Activated B cell treated with CpG ODN at 0.5 μM for 24 hours (primary cell): ENCODE data around the gene LLGL2. TPM values are rescaled to one million over a fixed set of nuclear protein-coding genes. Genes with fewer than 3 reads are reported as not detected.

Experiments used
- ATAC-seq: fragments of 200-7000 bp; cut with Tn5 transposase; one replicate; pipeline ENCODE4 v1.10.0; 2021; ENCODE audit warnings: low read depth, mild to moderate bottlenecking, moderate library complexity
- CTCF ChIA-PET: fragments of 350-600 bp; sonication (Branson Sonifier 250); formaldehyde crosslinking; loops from one replicate; lab custom pipeline; 2021; ENCODE audit warnings: antibody characterized with exemption; lab: Charles Lee
- POLR2A ChIA-PET: fragments of 350-600 bp; sonication (Branson Sonifier 250); formaldehyde crosslinking; loops from one replicate; lab custom pipeline; 2021; ENCODE audit warnings: antibody characterized with exemption; lab: Charles Lee
- DNase-seq: peaks from one replicate; pipeline ENCODE4 v3.0.0; 2022
- H3K27ac Mint-ChIP-seq: one replicate; pipeline ENCODE4 v1.8.0; 2020; ENCODE audit warnings: mixed read lengths
- H3K27me3 Mint-ChIP-seq: one replicate; pipeline ENCODE4 v1.8.0; 2021; ENCODE audit warnings: mixed read lengths
- H3K36me3 Mint-ChIP-seq: one replicate; pipeline ENCODE4 v1.8.0; 2021; ENCODE audit warnings: low read depth, mixed read lengths
- H3K4me1 Mint-ChIP-seq: one replicate; pipeline ENCODE4 v1.8.0; 2021; ENCODE audit warnings: mixed read lengths
- H3K4me3 Mint-ChIP-seq: one replicate; pipeline ENCODE4 v1.8.0; 2020; ENCODE audit warnings: mild to moderate bottlenecking, mixed read lengths
- H3K9me3 Mint-ChIP-seq: one replicate; pipeline ENCODE4 v1.8.0; 2020; ENCODE audit warnings: mixed read lengths
- CTCF ChIP-seq: fragments of 200-600 bp; IDR thresholded peaks from one replicate; pipeline ENCODE4 v1.8.0; 2022; ENCODE audit warnings: antibody characterized with exemption, mild to moderate bottlenecking
- intact Hi-C: fragments of 100-400 bp; cut with micrococcal nuclease; formaldehyde crosslinking; loops from one replicate; pipeline ENCODE4 v1.15.1; 2024
- total RNA-seq: library from RNA; stranded (reverse); gene quantifications from 2 replicates; pipeline ENCODE4 v1.2.3, GENCODE V29; 2022

The LLGL2 gene
- total RNA-seq, 1 donor from 2014 or later, result 29.9 TPM

- Mint-ChIP-seq H3K27ac (no peak overlapping the region), H3K36me3 (no peaks in the 10 kb centered on the region), H3K4me3 (no peak overlapping the region), H3K27me3 (peaks cover 3% of the 10 kb centered on the region), H3K4me1 (peaks cover 6% of the 10 kb centered on the region), H3K9me3 (no peaks in the 10 kb centered on the region)
- intact Hi-C loops, result loop anchor here (5.0 kb wide), 1 partner anchor 173 kb away; no protein-coding TSS in a partner anchor
- TF ChIP-seq CTCF, result no peak
- DNase-seq (no peak), ATAC-seq (no peak)
- POLR2A ChIA-PET, result no interaction called here
- CTCF ChIA-PET, result no interaction called here
These were observed 59.3 kb downstream of the LLGL2 start for GRCh38 chr17:75584849-75585175.

DNA sequence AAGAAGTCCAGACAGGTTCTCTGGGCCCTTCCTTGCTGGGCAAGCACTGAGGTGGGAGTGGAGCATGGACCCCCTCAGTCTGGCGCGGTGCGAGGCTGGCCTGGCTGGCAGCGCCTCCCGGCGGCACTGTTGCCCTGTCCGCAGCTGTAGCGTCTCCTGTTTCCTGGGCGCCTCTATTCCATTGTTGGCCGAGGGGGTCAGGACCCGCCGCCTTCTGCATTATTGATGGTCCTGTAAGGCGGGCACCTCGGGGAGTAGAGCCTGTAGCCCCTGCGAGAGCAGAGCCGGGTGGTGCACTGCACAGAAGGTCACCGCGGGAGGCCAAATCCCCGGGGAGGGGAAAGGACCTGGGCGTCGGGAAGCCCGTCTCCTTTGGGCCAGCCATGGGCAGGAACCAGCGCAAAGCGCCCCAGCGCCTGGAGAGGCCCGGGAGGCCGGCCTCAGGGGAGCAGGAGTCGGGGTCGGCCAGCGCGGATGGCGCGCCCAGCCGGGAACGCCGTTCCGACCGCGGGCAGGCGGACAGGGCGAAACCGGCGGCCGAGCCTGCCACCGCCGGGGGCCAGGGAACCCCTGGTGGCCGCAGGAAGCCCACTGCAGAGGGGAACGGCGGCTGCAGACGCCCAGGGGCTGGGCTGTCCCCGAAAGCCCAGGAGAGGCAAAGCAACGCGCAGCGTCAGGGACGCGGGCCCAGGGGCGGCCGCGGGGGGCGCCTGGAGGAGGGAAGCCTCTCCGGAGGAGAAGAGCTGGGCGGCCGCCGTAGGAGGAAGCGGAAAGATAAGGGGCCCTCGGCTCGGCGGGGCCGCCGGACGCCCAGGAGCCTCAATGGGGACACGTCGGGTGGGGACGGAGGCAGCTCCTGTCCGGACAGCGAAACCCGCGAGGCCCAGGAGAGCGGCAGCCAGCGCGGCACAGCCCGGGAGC is 62.4 kb downstream of the LLGL2 start, which contains the start of gene MYO15B:
TSS of gene MYO15B (plus strand) at position 126 of the 921 bp plus-strand sequence. CDS start at position 384, 258 bp downstream.
- peak within 1 kb of the TSS; percentile 80 for H3K4me3 Mint-ChIP-seq
- DNase-seq (peak; percentile 73), ATAC-seq (peak; percentile 43)
- no peaks in the 10 kb centered on the region for H3K9me3 Mint-ChIP-seq
- no peaks in the 10 kb centered on the region for H3K27me3 Mint-ChIP-seq
- H3K27ac Mint-ChIP-seq, result peak within 1 kb of the TSS; percentile 61
- peaks cover 2% of the 10 kb centered on the region for H3K36me3 Mint-ChIP-seq
- peaks cover 16% of the 10 kb centered on the region for H3K4me1 Mint-ChIP-seq
- ChIA-PET CTCF (interaction anchor here (0.7 to 2.2 kb wide), 8 partner anchors 10 to 166 kb away, joined by 3 to 14 read pairs (median 4); partner anchors contain the start of genes SMIM5 and TSEN54), POLR2A (interaction anchor here (0.5 to 2.7 kb wide), 22 partner anchors 9 to 382 kb away, joined by 3 to 29 read pairs (median 4); partner anchors contain the start of genes LLGL2, NUP85, SLC25A19 and TMEM94)
- no peak for TF ChIP-seq CTCF
- intact Hi-C loops, result loop anchor here (1.0 to 5.0 kb wide), 4 partner anchors 63 to 317 kb away; partner anchors contain the start of genes LLGL2 and MIF4GD

DNA sequence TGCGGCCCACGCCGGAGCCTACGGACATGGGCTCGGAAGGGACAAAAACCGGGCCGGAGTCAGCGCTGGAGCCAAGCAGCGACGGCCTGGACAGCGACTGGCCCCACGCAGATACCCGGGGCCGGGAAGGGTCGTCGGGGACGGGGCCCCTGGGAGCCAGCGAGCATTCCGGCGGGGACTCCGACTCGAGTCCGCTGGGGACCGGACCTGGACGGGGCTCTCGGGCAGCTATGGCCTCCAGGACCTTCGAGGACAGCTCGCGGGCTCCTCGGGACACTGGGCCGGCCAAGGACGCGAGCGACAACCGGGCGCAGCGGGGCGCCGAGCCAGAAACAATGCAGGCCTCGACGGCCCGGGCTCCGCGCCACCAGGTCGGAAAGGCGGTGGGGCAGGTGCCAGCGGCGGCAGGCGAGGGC is 63.1 kb downstream of the LLGL2 start:
- Mint-ChIP-seq H3K4me3 (peak overlapping the region; percentile 78), H3K27me3 (no peaks in the 10 kb centered on the region), H3K9me3 (no peaks in the 10 kb centered on the region), H3K27ac (peak overlapping the region; percentile 61), H3K36me3 (peaks cover 2% of the 10 kb centered on the region), H3K4me1 (peaks cover 16% of the 10 kb centered on the region)
- TF ChIP-seq CTCF, result no peak
- intact Hi-C loops, result loop anchor here (1.0 to 5.0 kb wide), 7 partner anchors 17 to 318 kb away; partner anchors contain the start of genes LLGL2, MIF4GD and TSEN54
- DNase-seq (no peak), ATAC-seq (peak; percentile 16)
- ChIA-PET CTCF (interaction anchor here (0.7 to 2.2 kb wide), 8 partner anchors 9 to 165 kb away, joined by 3 to 14 read pairs (median 4); partner anchors contain the start of genes SMIM5 and TSEN54), POLR2A (interaction anchor here (0.5 to 2.7 kb wide), 25 partner anchors 9 to 515 kb away, joined by 3 to 29 read pairs (median 4); partner anchors contain the start of genes LLGL2, NUP85, SLC25A19 and TMEM94)

DNA sequence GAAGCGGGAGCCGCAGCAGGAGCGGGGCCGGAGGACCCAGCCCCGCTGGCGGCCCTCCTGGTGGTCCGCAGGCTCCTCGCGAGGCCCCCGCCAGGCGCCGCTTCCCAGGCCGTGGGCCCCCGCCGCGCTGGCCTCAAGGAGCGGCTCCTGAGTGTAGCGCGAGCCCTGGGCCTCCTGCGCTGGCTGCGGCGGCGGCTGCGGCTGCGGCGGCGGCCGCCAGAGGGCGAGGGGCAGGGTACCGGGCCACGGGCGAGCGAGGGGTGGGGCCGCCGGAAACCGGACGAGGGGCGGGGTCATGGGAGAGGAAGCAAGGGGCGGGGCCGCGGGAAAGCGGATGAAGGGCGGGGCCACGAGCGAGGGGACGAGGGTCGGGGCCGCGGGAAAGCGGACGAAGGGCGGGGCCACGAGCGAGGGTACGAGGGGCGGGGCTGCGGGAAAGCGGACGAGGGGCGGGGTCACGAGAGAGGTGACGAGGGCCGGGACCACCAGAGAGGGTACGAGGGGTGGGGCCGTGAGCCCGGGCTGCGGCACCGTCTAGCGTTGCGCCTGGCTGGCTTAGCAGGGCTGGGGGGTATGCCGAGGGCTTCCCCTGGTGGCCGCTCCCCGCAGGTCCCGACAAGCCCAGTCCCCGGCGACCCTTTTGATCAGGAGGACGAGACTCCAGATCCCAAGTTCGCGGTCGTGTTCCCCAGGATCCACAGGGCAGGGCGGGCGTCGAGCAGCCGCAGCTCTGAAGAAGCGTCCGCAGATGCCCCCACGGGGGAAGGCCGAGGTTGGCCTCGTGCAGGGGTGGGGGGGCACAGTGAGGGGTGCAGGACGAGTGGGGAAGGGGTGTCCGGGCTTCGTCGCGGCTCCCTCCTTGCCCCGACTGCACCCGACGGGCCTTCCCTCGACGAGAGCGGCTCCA is 63.8 kb downstream of the LLGL2 start:
- peak overlapping the region; percentile 73 for H3K27ac Mint-ChIP-seq
- H3K36me3 Mint-ChIP-seq, result peaks cover 2% of the 10 kb centered on the region
- ATAC-seq, result peak; percentile 84

More for the DNA sequence above, 63.8 kb downstream of the LLGL2 start:
- intact Hi-C loops, result loop anchor here (1.0 to 5.0 kb wide), 6 partner anchors 18 to 318 kb away; partner anchors contain the start of genes MIF4GD and TSEN54
- CTCF ChIA-PET, result interaction anchor here (1.2 to 2.2 kb wide), 8 partner anchors 9 to 164 kb away, joined by 3 to 14 read pairs (median 6); partner anchors contain the start of genes SMIM5 and TSEN54
- Mint-ChIP-seq H3K9me3 (no peaks in the 10 kb centered on the region), H3K4me1 (peaks cover 16% of the 10 kb centered on the region), H3K27me3 (no peaks in the 10 kb centered on the region), H3K4me3 (peak overlapping the region; percentile 84)
- POLR2A ChIA-PET, result interaction anchor here (0.7 to 2.7 kb wide), 19 partner anchors 16 to 515 kb away, joined by 3 to 29 read pairs (median 4); partner anchors contain the start of genes LLGL2, NUP85, SLC25A19 and TMEM94
- DNase-seq, result peak; percentile 97
- TF ChIP-seq CTCF, result no peak
